Heart right ventricle (tissue), 16 donors: ENCODE data around the gene C2orf49. TPM values are rescaled to one million over a fixed set of nuclear protein-coding genes. Genes with fewer than 3 reads are reported as not detected.

Experiments
- ATAC-seq, 8 donors: fragments of 200-7000 bp; cut with Tn5 transposase; one replicate each; pipeline ENCODE4 v1.9.1; 2020; ENCODE audit warnings: mild to moderate bottlenecking in 8 of 8, moderate library complexity in 8 of 8, moderate number of reproducible peaks in 1 of 8
- DNase-seq, 2 donors: peaks; one replicate each; pipeline ENCODE4 v3.0.0-alpha.2; 2020
- H3K27ac ChIP-seq, 10 donors: fragments of 200-600 bp; sonication (generic) in 2 of 10; one replicate each; pipeline versions ENCODE4 v1.5.0 to v1.8.0; 2020 to 2022; ENCODE audit warnings: mild to moderate bottlenecking in 3 of 10
- H3K27me3 ChIP-seq, 7 donors: fragments of 200-600 bp; one replicate each; pipeline ENCODE4 v1.8.0; 2021 to 2022; ENCODE audit warnings: mild to moderate bottlenecking in 2 of 7
- H3K36me3 ChIP-seq, 9 donors: fragments of 200-600 bp; sonication (generic) in 1 of 9; one replicate each; pipeline versions ENCODE4 v1.5.0 to v1.8.0; 2020 to 2022; ENCODE audit warnings: mild to moderate bottlenecking in 2 of 9
- H3K4me1 ChIP-seq, 9 donors: fragments of 200-600 bp; sonication (generic) in 1 of 9; one replicate each; pipeline versions ENCODE4 v1.5.0 to v1.8.0; 2020 to 2022; ENCODE audit warnings: mild to moderate bottlenecking in 4 of 9
- H3K4me3 ChIP-seq, 10 donors: fragments of 200-600 bp; sonication (generic) in 2 of 10; one replicate each; pipeline versions ENCODE4 v1.5.0 to v1.8.0; 2020 to 2022; ENCODE audit warnings: mild to moderate bottlenecking in 7 of 10, moderate library complexity in 2 of 10
- H3K9me3 ChIP-seq, 11 donors: fragments of 200-600 bp in 10 of 11; sonication (generic) in 2 of 11; one replicate each; pipeline versions ENCODE4 v1.5.0 to v1.8.0; 2013 to 2022; ENCODE audit warnings: mild to moderate bottlenecking in 2 of 11, control low read depth in 1 of 11, moderate library complexity in 1 of 11
- CTCF ChIP-seq, 9 donors: fragments of 200-600 bp; sonication (generic) in 2 of 9; IDR thresholded peaks; one replicate each; pipeline versions ENCODE4 v1.5.0 to v1.8.0; 2021 to 2022; ENCODE audit warnings: antibody characterized with exemption in 9 of 9, mild to moderate bottlenecking in 5 of 9, moderate library complexity in 1 of 9
- WGBS, 2 donors: extraction: QIAGEN DNeasy Blood & Tissue Kit; methylation state at CpG; one replicate each; pipeline ENCODE4 v1.1.7; 2013; ENCODE audit warnings: inconsistent platforms in 1 of 2; 5-methylcytosine and 5-hydroxymethylcytosine counted together
- intact Hi-C, 10 donors: fragments of 100-400 bp; cut with DNase I; formaldehyde crosslinking; loops; one replicate each; pipeline versions ENCODE4 v1.11.1 to v1.14.2; 2022
- polyA plus RNA-seq, 2 donors: library from polyadenylated mRNA; stranded (reverse); fragments of 200-250 nt; gene quantifications; one replicate each; pipeline ENCODE4 v1.2.3, GENCODE V29; 2013
- total RNA-seq, 10 donors: library from RNA; stranded (reverse); fragmentation: NEBNext Ultra II Directional in 3 of 10; extraction: Animal tissue kit (Norgen Biotek cat#: 25700) in 3 of 10; gene quantifications; one replicate each; pipeline versions ENCODE4 v1.2.1 to v1.2.4, GENCODE V29; 2021 to 2023
- donor health status: Arrhythmogenic right ventricular cardiomyopathy.
- donor health status: ischemic (EF 13 %, LVEDD 7.1; RV severe dilation, severe dysfunction).
- donor health status: healthy with polysubstance abuse.
- donor health status: DM: no; HTN: yes; CAD: no.
- donor health status: DM: no; HTN: no; CAD: no.
- donor health status: ischemic (EF 25% LVEDD 6.9; RV normal size, moderate dysfunction).
- donor health status: ischemic (EF 25% LVEDD 5.7; RV mildly dilated, moderate dysfunction).
- donor health status: healthy.
- donor health status: DM: yes; HTN: yes; CAD: no.
- donor health status: Ischemic cardiomyopathy.
- donor health status: ischemic (EF 35%, LVEDD 5.7; RV mildly dilated, moderate dysfunction).
- donor health status: nonischemic (EF 11% LVEDD 7.7; RV severe dilation, severe dysfunction).
- donor health status: DM: yes; HTN: yes; CAD: no.
- donor health status: PGD.
- donor health status: ischemic (EF 29% LVEDD 5.4; RV normal size, mild dysfunction).
- donor health status: nonischemic (EF 23%, LVEDD 6.1; RV moderate dilation, normal function).

C2orf49 gene
- total and polyA plus RNA-seq, 12 donors, result 9.0 to 22.9 (median 16.2) TPM

DNA sequence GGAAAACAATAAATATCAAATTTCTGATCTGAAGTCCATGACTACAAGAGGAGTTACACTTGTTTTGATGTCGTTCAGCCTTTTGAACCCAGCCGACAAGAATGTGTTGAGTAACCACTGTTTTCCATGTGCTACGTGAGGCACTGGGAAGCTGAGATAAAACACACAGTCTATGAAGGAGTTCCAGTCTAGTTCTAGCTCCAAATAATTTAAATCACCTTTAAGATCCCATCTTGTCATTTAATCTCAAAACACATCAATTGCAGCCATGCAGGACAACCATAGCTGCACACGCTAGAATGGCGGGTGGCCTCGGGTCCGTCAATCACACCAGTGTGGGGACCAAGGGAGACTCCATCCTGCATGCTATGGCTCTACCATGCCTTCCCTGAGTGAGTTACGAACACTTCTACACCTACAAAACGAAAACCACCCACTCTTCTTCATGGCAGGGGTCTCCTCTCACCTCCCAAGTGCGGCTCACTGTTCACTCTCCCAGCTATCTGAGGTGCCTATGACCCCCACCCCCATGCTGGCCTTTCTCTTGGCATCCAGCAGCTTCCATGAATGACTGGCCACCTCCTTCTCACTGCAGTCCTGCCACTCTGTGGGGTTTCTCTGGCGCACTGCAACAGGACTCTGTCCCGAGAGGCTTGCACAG lies 57.7 kb downstream of the C2orf49 start:
- ATAC-seq, result peak in 1 of 8 donors; percentile 2
- H3K4me1 ChIP-seq, result peaks cover 18 to 96% (median 38%) of the 10 kb centered on the region in 9 donors
- 52 to 67% methylated on average over 12 of the region's 12 CpGs for WGBS, 2 donors
- no peak for TF ChIP-seq CTCF (IDR thresholded peaks at IDR 0.05)
- H3K36me3 ChIP-seq, result peaks cover 0 to 17% (median 0%) of the 10 kb centered on the region in 9 donors
- intact Hi-C loops, result loop anchor here in 1 of 10 donors (10.0 kb wide), 1 partner anchor 530 kb away; no protein-coding TSS in a partner anchor
- DNase-seq, result no peak
- peaks cover 0 to 33% (median 13%) of the 10 kb centered on the region in 7 donors for H3K27me3 ChIP-seq
- H3K27ac ChIP-seq, result peak overlapping the region in 7 of 10 donors; percentile 32 to 95 (median 92)
- H3K9me3 ChIP-seq, result no peaks in the 10 kb centered on the region
- peak overlapping the region in 2 of 10 donors; percentile 10 to 72 for H3K4me3 ChIP-seq

- H3K4me1 ChIP-seq, result peaks cover 17 to 93% (median 38%) of the 10 kb centered on the region in 9 donors
- intact Hi-C loops, result loop anchor here in 1 of 10 donors (10.0 kb wide), 1 partner anchor 529 kb away; no protein-coding TSS in a partner anchor
- 60 to 71% methylated on average over 7 of the region's 7 CpGs for WGBS, 2 donors
- ATAC-seq (no peak), DNase-seq (no peak)
- no peak for TF ChIP-seq CTCF (IDR thresholded peaks at IDR 0.05)
- H3K9me3 ChIP-seq, result no peaks in the 10 kb centered on the region
- peaks cover 0 to 36% (median 13%) of the 10 kb centered on the region in 7 donors for H3K27me3 ChIP-seq
- H3K36me3 ChIP-seq, result peaks cover 0 to 17% (median 0%) of the 10 kb centered on the region in 9 donors
- H3K27ac ChIP-seq, result peak overlapping the region in 8 of 10 donors; percentile 37 to 95 (median 92)
- H3K4me3 ChIP-seq, result peak overlapping the region in 3 of 10 donors; percentile 10 to 72 (median 63)
These were observed 58.4 kb downstream of the C2orf49 start for GRCh38 chr2:105395691-105396090.

DNA sequence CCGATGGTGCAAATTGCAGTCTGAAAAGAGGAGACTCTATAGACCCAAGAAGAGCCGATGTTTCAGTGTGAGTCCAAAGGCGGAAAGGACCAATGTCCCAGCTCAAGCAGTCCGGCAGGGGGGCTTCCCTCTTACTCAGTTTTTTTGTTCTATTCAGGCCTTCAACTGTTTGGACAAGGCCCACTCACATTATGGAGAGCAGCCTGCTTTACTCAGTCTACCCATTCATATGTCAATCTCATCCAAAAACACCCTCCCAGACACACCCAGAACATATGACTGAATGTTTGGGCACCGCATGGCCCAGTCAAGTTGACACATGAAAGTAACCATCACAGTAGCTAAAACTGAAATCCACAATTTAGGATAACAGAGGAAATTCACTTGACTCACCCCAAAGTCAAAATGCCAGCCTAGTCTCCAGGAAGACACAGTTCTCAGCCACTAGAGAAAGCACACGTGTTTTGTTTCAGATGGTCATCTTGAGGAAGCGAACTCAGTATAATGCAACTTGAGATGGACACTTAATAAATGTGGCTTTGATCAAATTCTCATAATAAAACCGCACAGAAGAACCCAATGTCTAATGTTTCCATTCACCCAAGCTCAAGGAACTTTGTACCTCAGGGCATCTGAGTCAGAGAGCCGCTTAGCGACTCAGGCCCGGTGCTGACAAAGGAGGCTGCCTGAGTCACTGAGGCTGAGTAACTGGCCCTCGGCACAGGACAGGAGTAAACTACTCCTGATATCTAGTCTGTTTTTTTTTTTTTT lies 59.1 kb downstream of the C2orf49 start:
- H3K27me3 ChIP-seq, result peaks cover 0 to 36% (median 13%) of the 10 kb centered on the region in 7 donors
- peak overlapping the region in 5 of 10 donors; percentile 63 to 75 (median 71) for H3K4me3 ChIP-seq
- DNase-seq (no peak), ATAC-seq (no peak)
- peaks cover 0 to 17% (median 0%) of the 10 kb centered on the region in 9 donors for H3K36me3 ChIP-seq
- 59 to 73% methylated on average over 12 of the region's 12 CpGs for WGBS, 2 donors
- H3K9me3 ChIP-seq, result no peaks in the 10 kb centered on the region
- peaks cover 15 to 92% (median 34%) of the 10 kb centered on the region in 9 donors for H3K4me1 ChIP-seq
- TF ChIP-seq CTCF (IDR thresholded peaks at IDR 0.05), result no peak
- intact Hi-C loops, result loop anchor here in 1 of 10 donors (10.0 kb wide), 1 partner anchor 528 kb away; no protein-coding TSS in a partner anchor
- peak overlapping the region in 9 of 10 donors; percentile 5 to 95 (median 92) for H3K27ac ChIP-seq
